ENCODE results near the gene PIPOX. TPM values are rescaled to one million over a fixed set of nuclear protein-coding genes. Genes with fewer than 3 reads are reported as not detected.

PIPOX gene
- total and polyA plus RNA-seq, 2 experiments from 2014 or later, result not detected

DNA sequence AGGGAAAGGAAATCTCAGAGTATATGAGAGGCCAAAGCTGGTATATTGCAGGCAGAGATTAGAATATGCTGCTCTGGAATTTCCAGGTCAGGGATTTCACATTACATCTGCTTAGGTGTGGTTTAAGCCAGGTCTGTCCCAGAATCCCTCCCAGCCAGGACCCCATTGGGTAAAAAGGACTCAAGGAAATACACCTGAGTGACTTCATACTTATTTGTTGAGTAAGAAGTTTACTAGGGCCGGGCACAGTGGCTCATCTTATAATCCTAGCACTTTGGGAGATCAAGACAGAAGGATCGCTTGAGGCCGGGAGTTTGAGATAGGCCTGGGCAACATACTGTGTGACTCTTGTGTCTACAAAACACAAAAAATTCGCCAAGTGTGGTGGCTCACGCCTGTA, 7.2 kb downstream of the PIPOX start:
- Histone ChIP-seq H3K9ac (no peak overlapping the region), H3K4me1 (ENCODE audit: insufficient read depth) (peaks cover 6% of the 10 kb centered on the region; the same call in 1 of the 2 replicates), H3K4me2 (ENCODE audit: unreplicated experiment) (no peak overlapping the region), H3K4me3 (no peak overlapping the region), H4K20me1 (ENCODE audit: insufficient read depth) (no peaks in the 10 kb centered on the region), H3K27ac (no peak overlapping the region), H3K36me3 (ENCODE audit: low read depth) (no peaks in the 10 kb centered on the region), H3K79me2 (ENCODE audit: insufficient read depth) (no peaks in the 10 kb centered on the region), H3F3A (ENCODE audit: insufficient read depth) (no peaks in the 10 kb centered on the region), H2AFZ (no peak overlapping the region), H3K27me3 (replicated peaks; ENCODE audit: insufficient read depth) (peaks cover 37% of the 10 kb centered on the region), H3K9me3 (ENCODE audit: low read depth) (no peaks in the 10 kb centered on the region), H3K9me2 (ENCODE audit: insufficient read depth) (no peaks in the 10 kb centered on the region)
- no peak for TF ChIP-seq EZH2 (IDR thresholded peaks at IDR 0.05; ENCODE audit: insufficient read depth, poor library complexity, severe bottlenecking)
- no peak for TF ChIP-seq EZH2phosphoT487 (IDR thresholded peaks at IDR 0.05; ENCODE audit: insufficient read depth, low read depth)
- 79 to 83% methylated on average over 5 of the region's 5 CpGs for WGBS, 2 experiments (ENCODE audit: low coverage in 1 of 2, low lambda C conversion rate in 2 of 2, missing lambda C conversion rate in 2 of 2)
- no peak for DNase-seq
- in situ Hi-C loops (cut with MboI), result no loop called here

- Histone ChIP-seq H3K9ac (no peak overlapping the region), H3K27ac (no peak overlapping the region), H3K9me3 (ENCODE audit: low read depth) (no peaks in the 10 kb centered on the region), H3K4me2 (ENCODE audit: unreplicated experiment) (no peak overlapping the region), H2AFZ (no peak overlapping the region), H3K4me3 (no peak overlapping the region), H3F3A (ENCODE audit: insufficient read depth) (no peaks in the 10 kb centered on the region), H3K9me2 (ENCODE audit: insufficient read depth) (no peaks in the 10 kb centered on the region), H3K36me3 (ENCODE audit: low read depth) (no peaks in the 10 kb centered on the region), H3K4me1 (ENCODE audit: insufficient read depth) (peaks cover 6% of the 10 kb centered on the region; the same call in 1 of the 2 replicates), H4K20me1 (ENCODE audit: insufficient read depth) (no peaks in the 10 kb centered on the region), H3K79me2 (ENCODE audit: insufficient read depth) (no peaks in the 10 kb centered on the region), H3K27me3 (replicated peaks; ENCODE audit: insufficient read depth) (peaks cover 42% of the 10 kb centered on the region)
- TF ChIP-seq EZH2phosphoT487 (IDR thresholded peaks at IDR 0.05; ENCODE audit: insufficient read depth, low read depth), result no peak
- no peak for TF ChIP-seq EZH2 (IDR thresholded peaks at IDR 0.05; ENCODE audit: insufficient read depth, poor library complexity, severe bottlenecking)
- in situ Hi-C loops (cut with MboI), result no loop called here
- WGBS, 2 experiments (ENCODE audit: low coverage in 1 of 2, low lambda C conversion rate in 2 of 2, missing lambda C conversion rate in 2 of 2), result 65 to 69% methylated on average over 12 of the region's 12 CpGs
- DNase-seq, result no peak
Measured at GRCh38 chr17:29051194-29051593, 8.3 kb downstream of the PIPOX start.

DNA sequence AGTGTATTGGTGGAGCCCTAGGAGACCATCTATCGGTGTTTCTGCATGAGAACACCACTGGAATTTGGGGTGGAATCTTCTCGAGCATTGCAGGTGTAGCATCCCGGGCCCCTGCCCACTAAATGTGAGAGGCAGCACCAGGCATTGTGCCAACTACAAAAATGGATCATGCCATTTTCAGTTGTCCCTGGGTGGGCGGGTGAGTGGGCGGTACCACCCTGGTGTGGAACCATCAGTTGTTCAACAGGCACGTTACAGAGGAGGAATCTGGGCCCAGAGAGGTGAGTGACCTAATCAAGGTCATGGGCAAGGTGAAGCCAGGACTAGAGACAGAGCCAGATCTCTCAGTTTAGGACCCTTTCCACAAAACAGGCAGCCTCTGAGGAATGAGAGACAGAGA, 8.8 kb downstream of the PIPOX start:
- Histone ChIP-seq H2AFZ (no peak overlapping the region), H3K4me3 (no peak overlapping the region), H3K9ac (no peak overlapping the region), H3K9me3 (ENCODE audit: low read depth) (no peaks in the 10 kb centered on the region), H3K27me3 (replicated peaks; ENCODE audit: insufficient read depth) (peaks cover 42% of the 10 kb centered on the region), H3K9me2 (ENCODE audit: insufficient read depth) (no peaks in the 10 kb centered on the region), H3K27ac (no peak overlapping the region), H3F3A (ENCODE audit: insufficient read depth) (no peaks in the 10 kb centered on the region), H4K20me1 (ENCODE audit: insufficient read depth) (no peaks in the 10 kb centered on the region), H3K79me2 (ENCODE audit: insufficient read depth) (no peaks in the 10 kb centered on the region), H3K4me1 (ENCODE audit: insufficient read depth) (peaks cover 6% of the 10 kb centered on the region; the same call in 1 of the 2 replicates), H3K36me3 (ENCODE audit: low read depth) (no peaks in the 10 kb centered on the region), H3K4me2 (ENCODE audit: unreplicated experiment) (no peak overlapping the region)
- 56 to 61% methylated on average over 6 of the region's 6 CpGs for WGBS, 2 experiments (ENCODE audit: low coverage in 1 of 2, low lambda C conversion rate in 2 of 2, missing lambda C conversion rate in 2 of 2)
- TF ChIP-seq EZH2phosphoT487 (IDR thresholded peaks at IDR 0.05; ENCODE audit: insufficient read depth, low read depth) (no peak), EZH2 (IDR thresholded peaks at IDR 0.05; ENCODE audit: insufficient read depth, poor library complexity, severe bottlenecking) (no peak)
- no peak for DNase-seq
- in situ Hi-C loops (cut with MboI), result no loop called here

- H3K9me2 ChIP-seq (ENCODE audit: insufficient read depth), result no peaks in the 10 kb centered on the region
- in situ Hi-C loops (cut with MboI), result no loop called here
- no peak overlapping the region for H3K9ac ChIP-seq
- H4K20me1 ChIP-seq (ENCODE audit: insufficient read depth), result no peaks in the 10 kb centered on the region
- no peak overlapping the region for H3K27ac ChIP-seq
- WGBS, 2 experiments (ENCODE audit: low coverage in 1 of 2, low lambda C conversion rate in 2 of 2, missing lambda C conversion rate in 2 of 2), result 32 to 38% methylated on average over 8 to 10 of the region's 10 CpGs
- no peak overlapping the region for H3K4me3 ChIP-seq
- no peaks in the 10 kb centered on the region for H3K4me1 ChIP-seq (ENCODE audit: insufficient read depth)
- H3F3A ChIP-seq (ENCODE audit: insufficient read depth), result no peaks in the 10 kb centered on the region
- H2AFZ ChIP-seq, result no peak overlapping the region
- DNase-seq, result no peak
- no peak for TF ChIP-seq EZH2 (IDR thresholded peaks at IDR 0.05; ENCODE audit: insufficient read depth, poor library complexity, severe bottlenecking)
- no peak for TF ChIP-seq EZH2phosphoT487 (IDR thresholded peaks at IDR 0.05; ENCODE audit: insufficient read depth, low read depth)
- H3K79me2 ChIP-seq (ENCODE audit: insufficient read depth), result no peaks in the 10 kb centered on the region
- no peak overlapping the region for H3K4me2 ChIP-seq (ENCODE audit: unreplicated experiment)
- H3K9me3 ChIP-seq (ENCODE audit: low read depth), result no peaks in the 10 kb centered on the region
- H3K36me3 ChIP-seq (ENCODE audit: low read depth), result no peaks in the 10 kb centered on the region
- H3K27me3 ChIP-seq (replicated peaks; ENCODE audit: insufficient read depth), result peaks cover 33% of the 10 kb centered on the region
Measured at GRCh38 chr17:29054835-29055234, 11.9 kb downstream of the PIPOX start.

- H3K9ac ChIP-seq, result no peak overlapping the region
- no peaks in the 10 kb centered on the region for H3K9me2 ChIP-seq (ENCODE audit: insufficient read depth)
- H3K27ac ChIP-seq, result no peak overlapping the region
- H3K4me2 ChIP-seq (ENCODE audit: unreplicated experiment), result no peak overlapping the region
- 33 to 44% methylated on average over 4 of the region's 4 CpGs for WGBS, 2 experiments (ENCODE audit: low coverage in 1 of 2, low lambda C conversion rate in 2 of 2, missing lambda C conversion rate in 2 of 2)
- H2AFZ ChIP-seq, result no peak overlapping the region
- no peaks in the 10 kb centered on the region for H3K79me2 ChIP-seq (ENCODE audit: insufficient read depth)
- in situ Hi-C loops (cut with MboI), result no loop called here
- H3K27me3 ChIP-seq (replicated peaks; ENCODE audit: insufficient read depth), result peaks cover 30% of the 10 kb centered on the region
- no peak overlapping the region for H3K4me3 ChIP-seq
- TF ChIP-seq EZH2 (IDR thresholded peaks at IDR 0.05; ENCODE audit: insufficient read depth, poor library complexity, severe bottlenecking) (no peak), EZH2phosphoT487 (IDR thresholded peaks at IDR 0.05; ENCODE audit: insufficient read depth, low read depth) (no peak)
- H3K4me1 ChIP-seq (ENCODE audit: insufficient read depth), result no peaks in the 10 kb centered on the region
- DNase-seq, result no peak
- no peaks in the 10 kb centered on the region for H3K9me3 ChIP-seq (ENCODE audit: low read depth)
- H4K20me1 ChIP-seq (ENCODE audit: insufficient read depth), result no peaks in the 10 kb centered on the region
- no peaks in the 10 kb centered on the region for H3F3A ChIP-seq (ENCODE audit: insufficient read depth)
- H3K36me3 ChIP-seq (ENCODE audit: low read depth), result no peaks in the 10 kb centered on the region
Measured at GRCh38 chr17:29057361-29057760, 14.4 kb downstream of the PIPOX start.
